Colonic mucosa (tissue), 4 donors: ENCODE results near the gene PFKFB2. TPM values are rescaled to one million over a fixed set of nuclear protein-coding genes. Genes with fewer than 3 reads are reported as not detected.
A peak's percentile ranks its signal among the peaks of the same experiment; 100 is the strongest.

Source experiments
- DNase-seq: peaks from one replicate; pipeline ENCODE4 v3.0.0-alpha.2; 2020
- H3K27ac ChIP-seq: fragments of 200-600 bp; one replicate; pipeline ENCODE4 v1.8.0; 2021
- H3K27me3 ChIP-seq: fragments of 200-600 bp; one replicate; pipeline ENCODE4 v1.8.0; 2021
- H3K36me3 ChIP-seq: fragments of 200-600 bp; one replicate; pipeline ENCODE4 v1.8.0; 2021
- H3K4me1 ChIP-seq: fragments of 200-600 bp; one replicate; pipeline ENCODE4 v1.8.0; 2021; ENCODE audit warnings: mild to moderate bottlenecking
- H3K4me3 ChIP-seq: fragments of 200-600 bp; one replicate; pipeline ENCODE4 v1.8.0; 2021
- H3K9ac ChIP-seq, 2 donors: one replicate each; pipeline ENCODE4 v1.7.0; 2013; ENCODE audit warnings: control low read depth in 2 of 2, low read depth in 2 of 2, low read length in 2 of 2
- H3K9me3 ChIP-seq: fragments of 200-600 bp; one replicate; pipeline ENCODE4 v1.8.0; 2021
- CTCF ChIP-seq: fragments of 200-600 bp; IDR thresholded peaks from one replicate; pipeline ENCODE4 v1.8.0; 2022; ENCODE audit warnings: antibody characterized with exemption, mild to moderate bottlenecking
- intact Hi-C: fragments of 100-400 bp; cut with DNase I; formaldehyde crosslinking; loops from one replicate; pipeline ENCODE4 v1.14.1; 2022
- total RNA-seq, 2 donors: library from RNA; stranded (reverse); fragmentation: NEBNext Ultra II Directional in 1 of 2; extraction: Animal tissue kit (Norgen Biotek cat#: 25700) in 1 of 2; gene quantifications; one replicate each; pipeline ENCODE4 v1.2.1, GENCODE V29; 2021
- donor health status: healthy.
- donor health status: DM: no; HTN: no; CAD: no.
- donor health status: DM: no; HTN: no; CAD: no.

The PFKFB2 gene
- total RNA-seq, 2 donors from 2014 or later = 52.1 to 88.5 TPM

DNA sequence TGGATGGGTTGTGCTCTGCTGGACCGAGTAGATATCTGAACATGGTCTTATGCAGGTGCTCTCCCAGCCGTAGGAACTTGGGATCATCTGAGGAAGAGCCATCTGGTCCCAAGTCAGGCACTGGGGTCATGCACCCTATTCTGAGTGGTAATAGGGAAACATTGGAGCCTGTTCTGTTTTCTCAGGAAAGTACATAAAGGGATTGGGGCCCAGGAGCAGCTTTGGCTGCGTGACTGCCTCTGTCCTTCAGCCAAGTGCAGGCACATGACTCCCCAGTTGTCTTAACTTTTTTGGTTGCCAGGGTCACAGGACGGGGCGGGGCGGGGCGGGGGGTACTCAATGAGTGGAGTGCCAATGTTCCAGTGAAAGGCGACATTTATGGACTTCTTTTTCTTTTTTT, 11.5 kb downstream of the PFKFB2 start:
- TF ChIP-seq CTCF = no peak
- Histone ChIP-seq H3K9me3 (no peaks in the 10 kb centered on the region), H3K27ac (peak overlapping the region; percentile 50), H3K4me3 (no peak overlapping the region), H3K27me3 (no peaks in the 10 kb centered on the region), H3K36me3 (no peaks in the 10 kb centered on the region), H3K4me1 (peaks cover 6% of the 10 kb centered on the region), H3K9ac (no peak overlapping the region)
- intact Hi-C loops = no loop called here
- no peak for DNase-seq

DNA sequence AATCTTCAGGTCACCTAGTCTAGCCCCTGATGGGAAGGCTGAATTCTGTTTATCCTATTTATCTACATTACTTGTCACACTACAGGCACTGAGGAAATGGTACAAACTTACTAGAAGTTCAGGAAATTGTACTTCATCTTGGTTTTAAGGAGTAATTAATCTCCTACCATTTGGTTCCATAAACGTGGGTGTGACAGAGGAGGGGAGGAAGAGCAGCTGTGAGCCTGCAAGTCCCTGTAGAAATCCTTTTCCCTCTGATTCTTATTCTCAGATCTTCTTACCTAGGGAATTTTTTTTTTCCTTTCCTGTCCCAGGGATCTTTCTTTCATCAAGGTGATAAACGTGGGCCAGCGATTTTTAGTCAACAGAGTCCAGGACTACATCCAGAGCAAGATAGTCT, 14.1 kb downstream of the PFKFB2 start:
- Histone ChIP-seq H3K4me1 (peaks cover 6% of the 10 kb centered on the region), H3K27me3 (no peaks in the 10 kb centered on the region), H3K36me3 (peaks cover 5% of the 10 kb centered on the region), H3K27ac (peak overlapping the region; percentile 68), H3K9me3 (no peaks in the 10 kb centered on the region), H3K4me3 (no peak overlapping the region), H3K9ac (peak overlapping the region in 1 of 2 donors; percentile 81)
- peak; percentile 25 for DNase-seq
- intact Hi-C loops = no loop called here
- TF ChIP-seq CTCF = no peak

DNA sequence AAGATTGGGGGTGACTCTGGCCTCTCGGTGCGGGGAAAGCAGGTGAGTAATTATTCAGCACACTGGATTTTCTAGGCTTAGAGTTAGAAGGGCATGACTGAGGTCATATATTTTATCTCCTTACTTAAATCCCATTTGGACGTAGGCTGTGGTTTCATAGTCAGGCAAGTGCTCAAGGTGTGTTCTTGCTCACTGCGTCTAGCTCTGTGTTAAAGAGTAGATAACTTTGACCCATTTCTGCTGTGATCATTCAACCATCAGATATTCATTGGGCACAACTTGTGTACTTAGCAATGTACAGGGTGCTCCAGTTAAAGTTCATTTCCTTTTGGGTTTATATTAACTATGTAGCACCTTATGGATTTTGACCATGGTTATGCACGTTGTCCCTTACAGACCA, 14.6 kb downstream of the PFKFB2 start:
- Histone ChIP-seq H3K27me3 (no peaks in the 10 kb centered on the region), H3K27ac (peak overlapping the region; percentile 68), H3K9ac (peak overlapping the region in 1 of 2 donors; percentile 81), H3K4me3 (no peak overlapping the region), H3K36me3 (peaks cover 5% of the 10 kb centered on the region), H3K9me3 (no peaks in the 10 kb centered on the region), H3K4me1 (peaks cover 6% of the 10 kb centered on the region)
- DNase-seq = peak; percentile 36
- no peak for TF ChIP-seq CTCF
- intact Hi-C loops = no loop called here

DNA sequence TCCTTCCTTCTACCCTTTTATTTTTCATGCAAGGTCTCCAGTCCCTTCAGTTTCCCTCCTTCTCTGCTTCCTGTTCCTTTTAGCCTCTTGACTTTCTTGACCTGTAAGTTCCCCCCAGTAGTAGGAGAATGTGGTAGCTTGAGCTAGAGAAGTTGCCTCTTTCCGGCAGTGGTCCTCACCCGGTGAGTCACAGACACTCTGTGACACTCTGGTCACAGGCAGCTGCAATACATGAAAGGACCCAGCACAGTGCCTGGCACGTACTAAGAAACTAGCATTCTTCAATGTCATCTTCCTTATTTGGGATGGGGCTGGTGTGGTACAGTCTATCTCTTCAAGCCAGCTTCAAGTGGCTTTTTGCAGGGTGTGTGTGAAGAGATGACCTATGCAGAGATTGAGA, 16.0 kb downstream of the PFKFB2 start:
- Histone ChIP-seq H3K27ac (no peak overlapping the region), H3K9me3 (no peaks in the 10 kb centered on the region), H3K9ac (peak overlapping the region in 1 of 2 donors; percentile 23), H3K36me3 (peaks cover 5% of the 10 kb centered on the region), H3K4me3 (no peak overlapping the region), H3K27me3 (no peaks in the 10 kb centered on the region), H3K4me1 (peaks cover 6% of the 10 kb centered on the region)
- no peak for TF ChIP-seq CTCF
- intact Hi-C loops = no loop called here
- peak; percentile 17 for DNase-seq

DNA sequence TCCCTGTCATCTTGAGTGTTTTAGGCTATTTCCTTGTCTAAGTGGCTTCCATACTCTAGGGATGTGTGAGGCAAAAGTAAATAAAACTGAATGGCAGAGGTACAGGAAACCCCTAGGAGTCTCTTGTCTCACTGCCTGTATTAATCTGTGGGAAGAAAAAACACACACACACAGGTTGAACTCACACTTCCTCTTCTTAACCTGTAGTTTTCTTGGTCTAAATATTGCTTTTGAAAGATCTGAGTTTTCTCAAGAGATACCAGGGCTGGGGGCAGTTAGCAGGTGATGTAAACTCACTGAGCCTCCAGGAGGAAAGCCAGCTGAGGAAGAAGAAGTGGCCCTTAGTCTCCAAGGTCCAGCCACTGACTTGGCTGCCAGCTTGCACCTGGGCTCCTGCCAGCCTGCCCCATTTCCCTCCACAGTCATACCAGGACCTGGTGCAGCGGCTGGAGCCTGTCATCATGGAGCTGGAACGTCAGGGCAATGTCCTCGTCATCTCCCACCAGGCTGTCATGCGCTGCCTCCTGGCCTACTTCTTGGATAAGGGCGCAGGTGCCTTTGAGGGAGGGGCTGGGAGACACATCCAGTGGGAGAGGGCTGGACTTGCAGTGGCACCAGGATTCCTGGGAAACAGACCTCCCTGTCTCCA, 16.9 kb downstream of the PFKFB2 start:
- H3K9me3 ChIP-seq = no peaks in the 10 kb centered on the region
- H3K4me3 ChIP-seq = no peak overlapping the region
- intact Hi-C loops = no loop called here
- peaks cover 5% of the 10 kb centered on the region for H3K36me3 ChIP-seq
- H3K27me3 ChIP-seq = no peaks in the 10 kb centered on the region
- H3K27ac ChIP-seq = no peak overlapping the region
- peak; percentile 18 for DNase-seq
- peaks cover 6% of the 10 kb centered on the region for H3K4me1 ChIP-seq
- peak overlapping the region in 1 of 2 donors; percentile 23 for H3K9ac ChIP-seq
- no peak for TF ChIP-seq CTCF
